Activated T-cell treated with anti-CD3 and anti-CD28 coated beads, Interleukin-2, amount 50 U/mL, for 4 hours (primary cell): Measurements from ENCODE around the gene CDC27. TPM values are rescaled to one million over a fixed set of nuclear protein-coding genes. Genes with fewer than 3 reads are reported as not detected.
"Not testable (repeated sequence)": the region's sequence is repeated elsewhere in the genome, so short reads cannot be mapped to it uniquely, and the experiment has no call there.

ENCODE experiments used
- ATAC-seq, 2 donors: fragments of 200-7000 bp; cut with Tn5 transposase; one replicate each; pipeline ENCODE4 v1.10.0; 2021
- DNase-seq: peaks from one replicate; pipeline ENCODE4 v3.0.0-alpha.2; 2020
- H3K27me3 Mint-ChIP-seq: one replicate; pipeline ENCODE4 v1.8.0; 2021; ENCODE audit warnings: low read depth, mixed read lengths
- H3K36me3 Mint-ChIP-seq: one replicate; pipeline ENCODE4 v1.8.0; 2022; ENCODE audit warnings: mixed read lengths; ENCODE audit not compliant: insufficient read depth
- H3K4me1 Mint-ChIP-seq: one replicate; pipeline ENCODE4 v1.8.0; 2021; ENCODE audit warnings: low read depth, mixed read lengths
- H3K4me3 Mint-ChIP-seq: one replicate; pipeline ENCODE4 v1.8.0; 2021; ENCODE audit warnings: mild to moderate bottlenecking, moderate library complexity, mixed read lengths
- H3K9me3 Mint-ChIP-seq: one replicate; pipeline ENCODE4 v1.8.0; 2021; ENCODE audit warnings: mixed read lengths
- total RNA-seq, 3 donors: library from RNA; stranded (reverse); gene quantifications; one replicate each; pipeline ENCODE4 v1.2.1, GENCODE V29; 2021

CDC27 gene
- total RNA-seq, 3 donors from 2014 or later = 61.1 to 74.9 (median 66.0) TPM

- no peak for ATAC-seq
- DNase-seq = no peak
- peaks cover 40% of the 10 kb centered on the region for H3K4me1 Mint-ChIP-seq
- no peaks in the 10 kb centered on the region for H3K9me3 Mint-ChIP-seq
- H3K4me3 Mint-ChIP-seq = no peak overlapping the region
- peaks cover 6% of the 10 kb centered on the region for H3K36me3 Mint-ChIP-seq
- no peaks in the 10 kb centered on the region for H3K27me3 Mint-ChIP-seq
Observed at GRCh38 chr17:47190770-47191169, 1.7 kb upstream of the CDC27 start.

GRCh38 chr17:47190243-47190642 lies 1.1 kb upstream of the CDC27 start:
- H3K4me1 Mint-ChIP-seq = peaks cover 44% of the 10 kb centered on the region
- no peak for DNase-seq
- ATAC-seq = no peak
- peaks cover 6% of the 10 kb centered on the region for H3K36me3 Mint-ChIP-seq
- peak overlapping the region; percentile 92 for H3K4me3 Mint-ChIP-seq
- H3K27me3 Mint-ChIP-seq = no peaks in the 10 kb centered on the region
- H3K9me3 Mint-ChIP-seq = no peaks in the 10 kb centered on the region

GRCh38 chr17:47189732-47190237 lies 690 bp upstream of the CDC27 start:
- Mint-ChIP-seq H3K4me1 (peaks cover 45% of the 10 kb centered on the region), H3K27me3 (no peaks in the 10 kb centered on the region), H3K36me3 (peaks cover 6% of the 10 kb centered on the region), H3K9me3 (no peaks in the 10 kb centered on the region), H3K4me3 (peak overlapping the region; percentile 92)
- ATAC-seq = no peak
- DNase-seq = no peak

GRCh38 chr17:47188271-47188875 lies 722 bp downstream of the CDC27 start:
- H3K4me3 Mint-ChIP-seq = peak overlapping the region; percentile 92
- H3K27me3 Mint-ChIP-seq = no peaks in the 10 kb centered on the region
- H3K4me1 Mint-ChIP-seq = peaks cover 58% of the 10 kb centered on the region
- no peak for ATAC-seq
- DNase-seq = no peak
- peaks cover 6% of the 10 kb centered on the region for H3K36me3 Mint-ChIP-seq
- H3K9me3 Mint-ChIP-seq = no peaks in the 10 kb centered on the region

- peaks cover 62% of the 10 kb centered on the region for H3K4me1 Mint-ChIP-seq
- H3K36me3 Mint-ChIP-seq = peaks cover 12% of the 10 kb centered on the region
- DNase-seq (no peak), ATAC-seq (no peak)
- no peaks in the 10 kb centered on the region for H3K9me3 Mint-ChIP-seq
- no peak overlapping the region for H3K4me3 Mint-ChIP-seq
- no peaks in the 10 kb centered on the region for H3K27me3 Mint-ChIP-seq
Observed at GRCh38 chr17:47184681-47185080, 4.4 kb downstream of the CDC27 start.

- Mint-ChIP-seq H3K4me1 (peaks cover 57% of the 10 kb centered on the region), H3K36me3 (peaks cover 17% of the 10 kb centered on the region)
- not testable (repeated sequence) for H3K9me3 Mint-ChIP-seq
Observed at GRCh38 chr17:47180988-47181387, 8.1 kb downstream of the CDC27 start.

GRCh38 chr17:47180337-47180736 lies 8.8 kb downstream of the CDC27 start:
- no peak overlapping the region for H3K4me3 Mint-ChIP-seq
- H3K36me3 Mint-ChIP-seq = peaks cover 16% of the 10 kb centered on the region
- H3K9me3 Mint-ChIP-seq = no peaks in the 10 kb centered on the region
- H3K27me3 Mint-ChIP-seq = no peaks in the 10 kb centered on the region
- no peak for DNase-seq
- H3K4me1 Mint-ChIP-seq = peaks cover 53% of the 10 kb centered on the region
- no peak for ATAC-seq

More at GRCh38 chr17:47180988-47181387, 8.1 kb downstream of the CDC27 start:
- not testable (repeated sequence) for ATAC-seq, H3K27me3 Mint-ChIP-seq, DNase-seq, H3K4me3 Mint-ChIP-seq

GRCh38 chr17:47179141-47179540 lies 10.0 kb downstream of the CDC27 start:
- no peak for DNase-seq
- no peak for ATAC-seq
- H3K4me1 Mint-ChIP-seq = peaks cover 52% of the 10 kb centered on the region
- H3K9me3 Mint-ChIP-seq = no peaks in the 10 kb centered on the region
- no peaks in the 10 kb centered on the region for H3K27me3 Mint-ChIP-seq
- no peak overlapping the region for H3K4me3 Mint-ChIP-seq
- peaks cover 21% of the 10 kb centered on the region for H3K36me3 Mint-ChIP-seq

- DNase-seq (no peak), ATAC-seq (no peak)
- no peaks in the 10 kb centered on the region for H3K9me3 Mint-ChIP-seq
- no peaks in the 10 kb centered on the region for H3K27me3 Mint-ChIP-seq
- no peak overlapping the region for H3K4me3 Mint-ChIP-seq
- H3K4me1 Mint-ChIP-seq = peaks cover 47% of the 10 kb centered on the region
- H3K36me3 Mint-ChIP-seq = peaks cover 24% of the 10 kb centered on the region
Observed at GRCh38 chr17:47177261-47177660, 11.8 kb downstream of the CDC27 start.

GRCh38 chr17:47176389-47176826 lies 12.7 kb downstream of the CDC27 start:
- Mint-ChIP-seq H3K36me3 (peaks cover 27% of the 10 kb centered on the region), H3K4me3 (no peak overlapping the region), H3K27me3 (no peaks in the 10 kb centered on the region), H3K4me1 (peaks cover 41% of the 10 kb centered on the region), H3K9me3 (no peaks in the 10 kb centered on the region)
- DNase-seq = no peak
- no peak for ATAC-seq

GRCh38 chr17:47174823-47175222 lies 14.3 kb downstream of the CDC27 start:
- H3K36me3 Mint-ChIP-seq = peaks cover 27% of the 10 kb centered on the region
- H3K9me3 Mint-ChIP-seq, H3K4me3 Mint-ChIP-seq, ATAC-seq, DNase-seq, H3K27me3 Mint-ChIP-seq: not testable (repeated sequence)
- H3K4me1 Mint-ChIP-seq = peaks cover 39% of the 10 kb centered on the region

- H3K36me3 Mint-ChIP-seq = peaks cover 34% of the 10 kb centered on the region
- DNase-seq (no peak), ATAC-seq (no peak)
- peaks cover 36% of the 10 kb centered on the region for H3K4me1 Mint-ChIP-seq
- H3K9me3 Mint-ChIP-seq = no peaks in the 10 kb centered on the region
- H3K27me3 Mint-ChIP-seq = no peaks in the 10 kb centered on the region
- H3K4me3 Mint-ChIP-seq = no peak overlapping the region
Observed at GRCh38 chr17:47172696-47173565, 16.2 kb downstream of the CDC27 start.

GRCh38 chr17:47170710-47171109 lies 18.4 kb downstream of the CDC27 start:
- Mint-ChIP-seq H3K36me3 (peaks cover 35% of the 10 kb centered on the region), H3K9me3 (no peaks in the 10 kb centered on the region), H3K4me3 (no peak overlapping the region), H3K4me1 (peaks cover 23% of the 10 kb centered on the region), H3K27me3 (no peaks in the 10 kb centered on the region)
- DNase-seq = no peak
- no peak for ATAC-seq

- not testable (repeated sequence) for H3K4me3 Mint-ChIP-seq, DNase-seq, H3K9me3 Mint-ChIP-seq, H3K27me3 Mint-ChIP-seq, ATAC-seq
- H3K4me1 Mint-ChIP-seq = peaks cover 18% of the 10 kb centered on the region
- H3K36me3 Mint-ChIP-seq = peaks cover 29% of the 10 kb centered on the region
Observed at GRCh38 chr17:47168896-47169295, 20.2 kb downstream of the CDC27 start.
